HEK293T (cell line): ENCODE measurements around the gene PML.

ENCODE experiments used
- BHLHE40 ChIP-seq: fragments of 450-650 bp; IDR thresholded peaks from 2 replicates; pipeline ENCODE4 v1.6.1; 2016; ENCODE audit warnings: mild to moderate bottlenecking, moderate library complexity, borderline replicate concordance
- FOXA1 ChIP-seq: fragments of 450-650 bp; IDR thresholded peaks from 2 replicates; pipeline ENCODE4 v1.6.1; 2016; ENCODE audit warnings: mild to moderate bottlenecking
- FOXK2 ChIP-seq: fragments of 450-650 bp; IDR thresholded peaks from 2 replicates; pipeline ENCODE4 v1.6.1; 2016; ENCODE audit warnings: mild to moderate bottlenecking
- HDGF ChIP-seq: fragments of 450-650 bp; IDR thresholded peaks from 2 replicates; pipeline ENCODE4 v1.6.1; 2017; ENCODE audit warnings: antibody characterized with exemption, borderline replicate concordance
- L3MBTL2 ChIP-seq: fragments of 450-650 bp; conservative IDR thresholded peaks from 2 replicates; pipeline ENCODE4 v1.6.1; 2016; ENCODE audit warnings: mild to moderate bottlenecking
- LEF1 ChIP-seq: fragments of 450-650 bp; IDR thresholded peaks from 2 replicates; pipeline ENCODE4 v1.6.1; 2017; ENCODE audit warnings: mild to moderate bottlenecking, borderline replicate concordance
- SP1 ChIP-seq: fragments of 450-650 bp; IDR thresholded peaks from 2 replicates; pipeline ENCODE4 v1.6.1; 2017

DNA sequence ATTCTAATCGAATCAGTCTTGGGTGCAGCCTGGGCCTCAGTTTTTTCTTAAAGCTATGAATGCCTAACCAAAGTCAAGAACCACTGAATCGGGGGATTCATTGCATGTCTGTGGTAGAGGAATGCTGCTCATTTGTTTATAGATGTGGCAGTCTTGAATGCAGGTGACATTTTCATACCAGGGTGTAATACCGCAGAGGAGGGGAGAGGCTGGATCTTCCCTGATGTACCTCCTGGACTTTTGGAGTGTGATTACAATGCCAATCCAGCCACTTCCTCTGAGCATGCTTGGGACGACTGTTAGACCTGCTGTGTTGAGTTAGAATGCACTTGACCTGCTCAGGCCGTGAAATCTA is 45.1 kb downstream of the PML start:
- TF ChIP-seq FOXK2, result no peak
- no peak for TF ChIP-seq SP1
- no peak for TF ChIP-seq FOXA1
- TF ChIP-seq BHLHE40, result no peak
- no peak for TF ChIP-seq L3MBTL2
- TF ChIP-seq LEF1, result no peak
- TF ChIP-seq HDGF, result no peak
